NCI-H226 (cell line): ENCODE results near the gene CLCC1.
A peak's percentile ranks its signal among the peaks of the same experiment; 100 is the strongest.
"Not testable (repeated sequence)": the region's sequence is repeated elsewhere in the genome, so short reads cannot be mapped to it uniquely, and the experiment has no call there.

ENCODE experiments used
- DNase-seq: peaks from one replicate; pipeline ENCODE4 v3.0.0-alpha.2; 2015

CLCC1 gene

DNA sequence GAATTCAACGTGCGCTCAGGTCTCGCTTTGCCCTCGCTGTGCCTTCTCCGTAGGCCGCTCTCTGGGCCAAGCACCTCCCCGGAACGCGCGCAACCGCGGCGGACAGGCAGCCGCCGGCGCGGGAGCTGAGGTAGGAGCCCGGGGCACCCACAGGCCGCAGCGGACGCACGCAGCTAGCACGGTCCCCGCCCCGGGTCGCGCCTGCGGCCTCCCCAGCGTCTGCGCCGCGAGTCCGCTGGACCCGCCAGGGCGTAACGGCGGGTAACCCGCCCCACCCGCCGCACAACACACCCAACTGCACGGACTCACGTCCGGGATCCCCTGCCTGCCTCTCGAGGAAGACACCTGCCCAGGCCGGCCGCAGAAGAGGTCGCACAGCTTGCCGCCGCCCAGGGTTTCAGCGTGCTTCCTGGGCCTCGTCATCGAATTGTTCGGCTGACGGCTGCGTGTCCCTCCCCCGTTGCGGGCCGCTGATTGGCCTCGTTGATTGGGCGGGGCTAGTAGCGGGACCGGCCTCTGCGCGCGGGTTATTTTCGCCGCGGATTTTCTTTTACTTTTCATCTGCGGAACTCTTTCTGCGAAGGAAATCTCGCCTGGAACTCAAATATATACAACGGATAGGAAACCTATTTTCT, at the start of gene CLCC1:
Gene CLCC1 (minus strand): TSS at position 433 of the 635 bp plus-strand sequence. CDS start 13,047 bp downstream, outside the sequence.
- peak; percentile 91 for DNase-seq

- DNase-seq, result no peak
These were observed 48.1 kb upstream of the CLCC1 start for GRCh38 chr1:109011335-109011734.

DNA sequence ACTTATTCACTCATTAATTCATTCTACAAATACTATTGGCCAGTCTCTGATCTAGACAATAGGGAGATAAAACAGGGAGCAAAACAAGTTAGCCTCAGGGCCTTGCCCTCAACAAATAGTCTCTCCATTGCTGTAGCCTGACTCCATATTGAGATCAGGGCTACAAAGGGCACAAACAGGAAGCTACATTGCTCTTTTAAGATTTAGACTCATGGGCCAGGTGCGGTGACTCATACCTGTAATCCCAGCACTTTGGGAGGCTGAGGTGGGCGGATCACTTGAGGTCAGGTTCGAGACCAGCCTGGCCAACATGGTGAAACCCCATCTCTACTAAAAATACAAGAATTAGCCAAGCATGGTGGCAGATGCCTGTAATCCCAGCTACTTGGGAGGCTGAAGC, 33.3 kb upstream of the CLCC1 start:
- not testable (repeated sequence) for DNase-seq

DNA sequence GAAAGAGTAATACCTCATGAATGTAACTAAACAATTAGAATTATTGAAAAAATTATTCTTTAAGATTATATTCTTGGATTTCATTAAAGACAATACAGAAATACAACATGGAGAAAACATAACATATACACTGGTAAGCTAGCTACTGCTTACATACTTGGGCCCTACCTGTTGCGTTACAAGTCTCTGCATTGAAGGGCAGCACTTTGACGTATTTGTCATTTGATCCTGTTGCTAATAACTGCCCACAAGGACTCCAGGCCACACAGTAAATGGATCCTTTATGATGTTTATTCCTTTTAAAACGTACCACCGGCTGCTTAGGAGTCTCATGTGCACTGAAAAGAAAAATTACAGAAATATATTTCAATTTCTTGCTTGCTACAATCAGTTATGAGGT, 19.8 kb upstream of the CLCC1 start:
- DNase-seq, result no peak

DNA sequence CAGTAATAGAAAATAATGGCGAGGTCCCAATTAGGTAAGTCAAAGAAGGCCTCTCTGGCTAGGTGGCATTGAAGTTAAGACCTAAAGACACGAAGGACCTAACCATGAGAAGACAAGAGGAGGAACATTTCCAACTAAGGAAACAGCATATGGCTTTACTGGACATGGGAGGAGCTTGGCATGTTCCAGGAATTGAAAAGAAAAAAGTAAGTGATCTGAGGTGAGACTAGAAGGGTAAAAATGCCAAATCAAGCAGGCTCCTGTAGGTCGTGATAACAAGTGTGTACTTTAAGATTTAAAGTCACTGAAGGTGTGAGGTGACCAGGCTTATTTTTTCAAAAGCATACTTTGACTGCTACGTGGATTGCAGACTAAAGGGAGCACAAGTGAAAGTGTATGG, 13.4 kb upstream of the CLCC1 start:
- DNase-seq, result no peak

DNA sequence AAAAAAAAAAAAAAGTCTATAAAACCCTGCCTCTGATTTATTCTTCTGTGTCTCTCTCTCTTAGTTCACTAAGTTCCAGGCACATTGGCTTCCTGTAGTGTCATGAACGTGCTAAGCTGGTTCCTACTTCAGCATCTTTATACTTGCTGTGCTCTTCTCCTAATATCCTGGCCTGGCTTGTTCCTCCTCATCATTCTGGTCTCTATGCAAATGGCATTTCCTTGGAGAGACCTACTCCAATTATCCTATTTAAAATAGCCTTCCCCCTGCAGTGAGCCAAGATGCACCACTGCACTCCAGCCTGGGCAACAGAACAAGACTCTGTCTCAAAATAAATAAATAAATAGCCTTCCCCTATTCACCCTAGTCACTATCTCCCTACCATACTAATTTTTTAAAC, 9.7 kb upstream of the CLCC1 start:
- no peak for DNase-seq

DNA sequence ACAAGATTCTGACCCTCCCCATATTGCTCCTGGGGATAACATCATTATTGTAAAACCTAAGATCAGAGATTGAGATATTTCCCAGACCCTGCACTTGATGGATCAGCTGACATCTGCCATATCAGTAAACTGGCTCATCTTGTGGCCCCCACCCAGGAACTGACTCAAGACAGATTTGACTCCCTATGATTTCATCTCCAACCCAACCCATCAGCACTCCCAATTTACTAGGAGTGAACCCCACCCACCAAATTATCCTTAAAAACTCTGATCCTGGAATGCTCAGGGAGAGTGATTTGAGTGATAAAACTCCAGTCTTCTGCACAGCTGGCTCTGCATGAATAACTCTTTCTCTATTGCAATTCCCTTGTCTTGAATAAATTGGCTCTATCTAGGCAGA, 6.1 kb upstream of the CLCC1 start:
- DNase-seq, result no peak

DNA sequence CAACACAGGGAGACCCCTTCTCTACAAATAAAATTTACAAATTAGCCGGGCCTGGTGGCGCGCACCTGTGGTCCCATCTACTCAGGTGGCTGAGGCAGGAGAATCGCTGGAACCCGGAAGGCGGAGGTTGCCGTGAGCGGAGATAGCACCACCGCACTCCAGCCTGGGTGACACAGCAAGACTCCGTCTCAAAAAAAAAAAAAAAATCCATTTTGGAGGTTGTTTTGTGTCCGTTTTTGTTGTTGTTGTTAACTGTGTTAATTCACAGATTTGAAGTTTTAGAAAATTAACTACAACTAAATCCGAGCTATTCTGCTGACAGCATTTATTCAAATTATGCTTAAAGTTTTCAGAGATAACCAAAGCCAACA, 618 bp downstream of the CLCC1 start:
- DNase-seq, result no peak

GRCh38 chr1:108961752-108962486, 1.4 kb downstream of the CLCC1 start:
- DNase-seq, result no peak

- DNase-seq, result no peak
These were observed 2.1 kb downstream of the CLCC1 start for GRCh38 chr1:108961198-108961597.

DNA sequence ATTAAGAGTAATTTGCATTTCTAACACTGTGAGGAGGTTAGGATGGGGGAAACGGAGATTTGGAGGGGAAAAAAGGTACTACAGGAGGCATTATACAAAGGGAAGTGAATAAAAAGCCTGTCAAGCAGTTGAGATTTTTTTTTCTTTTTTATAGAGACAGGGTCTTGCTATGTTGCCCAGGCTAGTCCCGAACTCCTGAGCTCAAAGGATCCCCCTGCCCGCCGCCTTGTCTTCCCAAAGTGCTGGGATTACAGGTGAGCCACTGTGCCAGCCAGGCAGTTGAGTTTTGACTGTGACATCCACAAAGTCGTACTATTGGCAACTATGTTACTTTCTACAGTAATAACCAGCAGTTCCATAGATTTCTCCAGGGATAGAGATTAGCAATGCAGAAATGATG, 2.6 kb downstream of the CLCC1 start:
- DNase-seq, result no peak

DNA sequence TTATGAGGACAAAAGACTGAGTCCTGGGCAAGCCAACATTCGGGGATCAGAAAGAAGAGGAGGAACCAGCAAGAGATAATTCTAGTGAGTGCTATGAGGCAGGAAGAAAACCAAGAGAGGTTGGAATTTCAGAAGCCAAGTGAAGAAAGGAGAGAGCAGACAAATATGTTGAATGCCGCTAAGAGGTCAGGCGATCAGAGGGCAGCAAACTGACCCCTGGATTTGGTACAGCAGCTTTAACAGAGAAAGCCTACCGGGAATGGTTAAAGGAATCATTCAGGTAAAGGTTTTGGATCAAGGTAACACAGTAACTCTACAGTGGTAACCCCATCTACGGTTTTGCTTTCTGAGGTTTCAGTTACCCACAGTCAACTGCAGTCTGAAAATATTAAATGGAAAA, 5.4 kb downstream of the CLCC1 start:
- no peak for DNase-seq

- DNase-seq, result no peak
These were observed 7.4 kb downstream of the CLCC1 start for GRCh38 chr1:108955881-108956280.

DNA sequence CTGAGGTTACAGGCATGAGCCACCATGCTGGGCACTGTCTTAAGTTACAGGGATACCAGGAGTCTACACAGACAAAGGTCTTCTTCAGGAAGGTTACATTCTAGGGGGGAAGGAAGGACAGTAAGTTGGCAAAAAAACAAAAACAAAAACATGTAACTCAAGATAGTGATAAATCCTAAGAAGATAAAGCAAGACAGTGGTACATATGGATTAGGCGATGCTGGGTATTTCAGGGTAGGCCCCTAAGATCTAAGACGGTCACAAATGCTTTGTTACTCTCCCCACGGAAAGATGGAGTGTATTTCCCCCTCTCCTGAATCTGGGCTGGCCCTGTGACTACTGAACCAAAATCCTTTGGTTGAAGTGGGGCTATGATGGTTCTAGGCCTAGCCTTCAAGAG, 8.2 kb downstream of the CLCC1 start:
- no peak for DNase-seq

GRCh38 chr1:108953452-108953851, 9.8 kb downstream of the CLCC1 start:
- DNase-seq, result no peak

DNA sequence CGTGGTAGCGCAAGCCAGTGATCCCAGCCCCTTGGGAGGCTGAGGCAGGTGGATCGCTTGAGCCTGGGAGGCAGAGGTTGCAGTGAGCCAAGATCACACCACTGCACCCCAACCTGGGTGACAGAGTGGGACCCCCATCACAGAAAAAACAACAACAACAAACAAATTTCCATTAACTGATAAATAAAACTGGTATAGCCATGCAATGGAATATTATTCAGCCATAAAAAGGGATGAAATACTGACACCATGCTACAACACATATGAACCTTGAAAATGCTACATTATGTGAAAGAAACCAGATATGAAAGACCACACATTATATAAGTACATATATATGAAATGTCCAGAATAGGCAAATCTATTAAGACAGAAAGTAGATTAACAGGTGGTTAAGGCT, 12.0 kb downstream of the CLCC1 start:
- no peak for DNase-seq

DNA sequence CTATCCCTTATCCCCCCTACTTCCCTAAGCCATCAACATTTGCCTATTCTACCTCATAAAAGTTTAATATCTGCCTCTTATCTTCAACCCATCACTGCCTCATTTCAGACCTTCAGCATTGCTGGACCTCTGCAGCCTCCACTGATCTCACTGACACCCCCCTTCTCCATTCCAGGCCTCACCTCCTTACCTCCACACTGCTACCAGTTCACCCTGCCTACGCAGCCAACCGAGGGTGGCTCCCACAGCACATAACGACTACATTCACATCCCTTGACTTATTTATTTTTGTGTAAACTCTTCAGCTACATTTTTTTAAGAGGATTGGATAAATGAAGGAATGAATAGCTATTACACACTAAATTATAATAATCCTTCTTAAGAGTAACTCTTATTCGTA, 14.2 kb downstream of the CLCC1 start:
- no peak for DNase-seq

GRCh38 chr1:108947871-108948525, 15.3 kb downstream of the CLCC1 start:
- no peak for DNase-seq

- DNase-seq, result no peak
These were observed 27.1 kb downstream of the CLCC1 start for GRCh38 chr1:108936170-108936569.

DNA sequence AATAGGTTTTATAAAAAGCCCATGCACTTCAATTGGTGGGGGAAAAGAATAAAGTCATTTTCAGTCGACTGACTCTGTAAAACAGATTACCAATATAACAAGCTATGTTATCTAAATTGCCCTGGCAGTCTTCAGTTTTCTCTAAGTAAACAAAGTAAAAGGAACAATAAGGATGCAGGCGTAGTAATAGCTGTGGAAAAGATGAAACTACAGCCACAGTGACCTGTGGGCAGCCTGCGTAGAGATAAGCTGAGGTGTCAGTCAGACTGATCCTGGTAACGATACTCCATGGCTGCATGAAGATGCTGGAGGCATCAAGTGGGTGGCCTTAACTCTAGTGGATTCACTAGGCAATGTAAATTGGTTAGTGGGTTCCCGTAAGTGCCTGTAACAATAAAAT, 29.3 kb downstream of the CLCC1 start:
- DNase-seq, result no peak

DNA sequence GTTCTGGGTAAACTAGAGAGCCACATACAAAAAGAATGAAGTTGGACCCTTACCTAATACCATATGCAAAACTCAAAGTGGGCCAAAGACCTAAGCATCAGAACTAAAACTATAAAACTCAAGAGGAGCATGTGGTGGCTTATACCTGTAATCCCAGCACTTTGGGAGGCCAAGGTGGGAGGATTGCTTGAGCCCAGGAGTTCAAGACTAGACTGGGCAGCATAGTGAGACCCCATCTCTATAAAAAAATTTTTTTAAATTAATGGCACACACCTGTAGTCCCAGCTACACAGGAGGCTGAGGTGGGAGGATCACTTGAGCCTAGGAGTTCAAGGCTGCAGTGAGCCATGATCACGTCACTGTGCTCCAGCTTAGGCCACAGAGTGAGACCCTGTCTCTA, 35.7 kb downstream of the CLCC1 start:
- not testable (repeated sequence) for DNase-seq

GRCh38 chr1:108925920-108926319, 37.4 kb downstream of the CLCC1 start:
- DNase-seq, result no peak

- no peak for DNase-seq
These were observed 46.5 kb downstream of the CLCC1 start for GRCh38 chr1:108916788-108917187.
